NCI-H2171 treated with DMSO at 0.1 percent for 48 hours (cell line): ENCODE data around the gene S100A3.
A peak's percentile ranks its signal among the peaks of the same experiment; 100 is the strongest.
"Not testable (repeated sequence)": the region's sequence is repeated elsewhere in the genome, so short reads cannot be mapped to it uniquely, and the experiment has no call there.

Source experiments
- DNase-seq: peaks from one replicate; lab custom pipeline; 2025; lab: John Stamatoyannopoulos, UW

The S100A3 gene

GRCh38 chr1:153534925-153535241, 14.2 kb downstream of the S100A3 start:
- DNase-seq, result no peak

- no peak for DNase-seq
Measured at GRCh38 chr1:153534226-153534924, 14.7 kb downstream of the S100A3 start.

- DNase-seq, result peak; percentile 50
Measured at GRCh38 chr1:153533689-153534201, 15.3 kb downstream of the S100A3 start.

- peak; percentile 97 for DNase-seq
Measured at GRCh38 chr1:153532769-153533599, 16.1 kb downstream of the S100A3 start.

GRCh38 chr1:153532181-153532580, 16.9 kb downstream of the S100A3 start:
- DNase-seq, result no peak

GRCh38 chr1:153531638-153532037, 17.4 kb downstream of the S100A3 start:
- no peak for DNase-seq

GRCh38 chr1:153527683-153528040, 21.4 kb downstream of the S100A3 start:
- no peak for DNase-seq

- no peak for DNase-seq
Measured at GRCh38 chr1:153527023-153527682, 21.9 kb downstream of the S100A3 start.

GRCh38 chr1:153526132-153526543, 22.9 kb downstream of the S100A3 start:
- peak; percentile 50 for DNase-seq

- peak; percentile 49 for DNase-seq
Measured at GRCh38 chr1:153525088-153525728, 23.9 kb downstream of the S100A3 start.

GRCh38 chr1:153522353-153523048, 26.6 kb downstream of the S100A3 start:
- DNase-seq, result not testable (repeated sequence)

- not testable (repeated sequence) for DNase-seq
Measured at GRCh38 chr1:153521808-153522207, 27.2 kb downstream of the S100A3 start.

- no peak for DNase-seq
Measured at GRCh38 chr1:153520818-153521476, 28.1 kb downstream of the S100A3 start.

GRCh38 chr1:153520137-153520691, 28.8 kb downstream of the S100A3 start:
- DNase-seq, result not testable (repeated sequence)

- DNase-seq, result no peak
Measured at GRCh38 chr1:153519242-153519641, 29.8 kb downstream of the S100A3 start.

GRCh38 chr1:153515504-153516394, 33.3 kb downstream of the S100A3 start:
- DNase-seq, result peak; percentile 37

- DNase-seq, result peak; percentile 46
Measured at GRCh38 chr1:153513666-153514065, 35.4 kb downstream of the S100A3 start.

GRCh38 chr1:153513023-153513422, 36.0 kb downstream of the S100A3 start:
- peak; percentile 26 for DNase-seq

GRCh38 chr1:153510984-153511410, 38.1 kb downstream of the S100A3 start:
- DNase-seq, result peak; percentile 71
